ENCODE results near the gene SLC35F3. TPM values are rescaled to one million over a fixed set of nuclear protein-coding genes. Genes with fewer than 3 reads are reported as not detected.
A peak's percentile ranks its signal among the peaks of the same experiment; 100 is the strongest.

Gene SLC35F3
- total RNA-seq, 1 donor from 2014 or later: 2.6 TPM

GRCh38 chr1:234162661-234163060, 258.2 kb downstream of the SLC35F3 start:
- Mint-ChIP-seq H3K36me3 (ENCODE audit: low read depth) (no peaks in the 10 kb centered on the region), H3K27ac (ENCODE audit: unreplicated experiment) (no peak overlapping the region), H3K27me3 (ENCODE audit: low read depth) (peaks cover 20% of the 10 kb centered on the region), H3K4me3 (no peak overlapping the region), H3K4me1 (no peaks in the 10 kb centered on the region), H3K9me3 (no peaks in the 10 kb centered on the region)
- no peak for TF ChIP-seq CTCF (conservative IDR thresholded peaks at IDR 0.05)
- DNase-seq (ENCODE audit: low read depth, low spot score): no peak

DNA sequence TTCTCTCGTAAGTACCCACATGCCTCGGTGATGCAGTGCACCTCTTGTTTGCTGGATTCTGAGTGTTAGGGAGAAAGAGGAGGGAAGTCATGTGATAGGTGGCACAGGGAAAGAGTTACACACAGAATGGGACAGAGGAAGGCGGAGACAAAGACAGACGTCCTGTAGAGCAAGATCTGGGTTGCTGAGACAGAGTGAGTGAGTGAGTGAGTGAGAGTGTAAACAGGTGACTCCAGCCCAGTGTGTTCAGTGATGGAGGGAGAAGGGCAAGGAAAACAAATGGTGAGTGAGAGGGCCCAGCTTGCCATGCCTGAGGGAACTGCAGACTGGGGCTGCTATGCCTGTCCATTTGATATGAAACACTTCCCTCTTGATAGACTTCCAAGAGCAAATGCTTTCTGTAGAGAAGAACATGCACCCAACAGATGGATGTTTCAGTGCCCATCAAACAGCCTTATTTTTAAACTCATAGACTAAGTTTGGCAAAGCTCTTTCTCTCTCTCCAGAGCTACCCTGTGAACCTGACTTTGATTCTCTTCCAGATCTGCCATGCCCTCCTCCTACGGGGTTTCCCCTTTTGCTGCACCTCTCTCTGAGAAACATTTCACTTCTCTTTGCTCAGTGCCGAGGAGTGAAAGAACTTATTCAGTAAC, 258.9 kb downstream of the SLC35F3 start:
- DNase-seq (ENCODE audit: low read depth, low spot score): no peak
- H3K36me3 Mint-ChIP-seq (ENCODE audit: low read depth): no peaks in the 10 kb centered on the region
- no peak for TF ChIP-seq CTCF (conservative IDR thresholded peaks at IDR 0.05)
- no peak overlapping the region for H3K4me3 Mint-ChIP-seq
- H3K9me3 Mint-ChIP-seq: no peaks in the 10 kb centered on the region
- no peak overlapping the region for H3K27ac Mint-ChIP-seq (ENCODE audit: unreplicated experiment)
- no peaks in the 10 kb centered on the region for H3K4me1 Mint-ChIP-seq
- peaks cover 20% of the 10 kb centered on the region for H3K27me3 Mint-ChIP-seq (ENCODE audit: low read depth)

DNA sequence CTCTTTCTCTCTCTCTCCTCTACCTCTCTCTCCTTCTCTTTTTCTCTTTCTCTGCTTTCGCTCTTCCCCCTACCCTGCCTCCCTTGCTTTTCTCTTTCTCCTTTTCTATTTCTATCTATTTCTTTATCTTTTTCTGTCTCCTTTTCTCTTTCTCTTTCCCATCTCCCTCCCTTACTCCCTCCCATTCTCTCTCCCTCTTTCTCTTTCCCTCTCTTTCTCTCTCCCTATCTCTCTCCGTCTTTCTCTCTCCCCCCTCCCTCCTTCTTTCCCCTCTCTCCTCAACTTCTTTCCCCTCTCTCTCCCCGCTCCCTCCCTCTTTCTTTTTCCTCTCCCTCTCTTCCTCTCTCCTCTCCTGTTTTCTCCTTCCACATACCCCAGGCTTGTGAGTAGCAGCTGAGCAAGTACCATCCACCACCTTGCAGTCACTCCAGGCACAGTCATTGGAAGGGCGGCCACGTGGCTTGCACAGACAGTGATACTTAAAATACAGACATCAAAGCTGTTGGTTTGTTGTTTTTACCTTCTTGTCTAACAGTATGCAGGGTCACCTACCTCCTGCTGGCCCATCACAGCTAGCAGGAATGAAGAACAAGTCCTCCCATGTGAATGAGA, 259.7 kb downstream of the SLC35F3 start:
- no peak for DNase-seq (ENCODE audit: low read depth, low spot score)
- no peak overlapping the region for H3K4me3 Mint-ChIP-seq
- H3K36me3 Mint-ChIP-seq (ENCODE audit: low read depth): no peaks in the 10 kb centered on the region
- no peak for TF ChIP-seq CTCF (conservative IDR thresholded peaks at IDR 0.05)
- H3K27me3 Mint-ChIP-seq (ENCODE audit: low read depth): peaks cover 20% of the 10 kb centered on the region
- no peaks in the 10 kb centered on the region for H3K9me3 Mint-ChIP-seq
- peak overlapping the region; percentile 91 for H3K27ac Mint-ChIP-seq (ENCODE audit: unreplicated experiment)
- H3K4me1 Mint-ChIP-seq: no peaks in the 10 kb centered on the region

DNA sequence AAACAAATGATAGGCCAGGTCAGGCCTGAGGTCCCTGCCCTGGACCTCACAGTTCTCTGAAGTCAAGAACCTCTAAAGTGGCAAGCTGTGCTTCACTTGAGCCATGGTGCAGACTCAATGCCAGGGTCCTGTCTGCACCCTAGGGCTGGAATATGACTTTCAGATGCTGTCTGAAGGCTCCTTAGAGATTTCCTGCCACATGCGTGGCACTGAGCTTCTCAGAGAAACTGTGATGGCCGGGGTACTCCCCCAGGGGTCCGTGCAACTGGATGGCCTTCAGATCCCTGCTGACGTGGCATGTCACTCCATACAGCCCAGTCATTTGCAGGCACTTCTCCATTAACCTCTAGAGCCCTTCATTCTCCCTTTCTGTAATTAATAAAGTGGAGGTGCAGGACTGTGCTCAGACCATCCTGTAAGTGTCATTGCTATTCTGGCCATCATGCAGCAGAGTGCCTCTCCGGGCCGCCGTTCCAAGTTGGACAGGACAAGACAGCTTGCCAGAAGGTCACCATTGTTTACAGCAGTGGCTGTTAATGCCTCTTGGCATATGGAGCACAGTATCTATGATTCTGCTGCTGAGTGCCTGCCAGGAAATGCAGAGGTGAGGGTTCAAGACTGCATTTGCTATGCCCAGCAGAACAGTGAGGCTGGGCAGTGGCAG, 263.7 kb downstream of the SLC35F3 start:
- peaks cover 3% of the 10 kb centered on the region for H3K4me1 Mint-ChIP-seq
- no peak for DNase-seq (ENCODE audit: low read depth, low spot score)
- no peaks in the 10 kb centered on the region for H3K9me3 Mint-ChIP-seq
- H3K27ac Mint-ChIP-seq (ENCODE audit: unreplicated experiment): no peak overlapping the region
- no peak for TF ChIP-seq CTCF (conservative IDR thresholded peaks at IDR 0.05)
- no peaks in the 10 kb centered on the region for H3K36me3 Mint-ChIP-seq (ENCODE audit: low read depth)
- H3K4me3 Mint-ChIP-seq: no peak overlapping the region
- H3K27me3 Mint-ChIP-seq (ENCODE audit: low read depth): peaks cover 16% of the 10 kb centered on the region

DNA sequence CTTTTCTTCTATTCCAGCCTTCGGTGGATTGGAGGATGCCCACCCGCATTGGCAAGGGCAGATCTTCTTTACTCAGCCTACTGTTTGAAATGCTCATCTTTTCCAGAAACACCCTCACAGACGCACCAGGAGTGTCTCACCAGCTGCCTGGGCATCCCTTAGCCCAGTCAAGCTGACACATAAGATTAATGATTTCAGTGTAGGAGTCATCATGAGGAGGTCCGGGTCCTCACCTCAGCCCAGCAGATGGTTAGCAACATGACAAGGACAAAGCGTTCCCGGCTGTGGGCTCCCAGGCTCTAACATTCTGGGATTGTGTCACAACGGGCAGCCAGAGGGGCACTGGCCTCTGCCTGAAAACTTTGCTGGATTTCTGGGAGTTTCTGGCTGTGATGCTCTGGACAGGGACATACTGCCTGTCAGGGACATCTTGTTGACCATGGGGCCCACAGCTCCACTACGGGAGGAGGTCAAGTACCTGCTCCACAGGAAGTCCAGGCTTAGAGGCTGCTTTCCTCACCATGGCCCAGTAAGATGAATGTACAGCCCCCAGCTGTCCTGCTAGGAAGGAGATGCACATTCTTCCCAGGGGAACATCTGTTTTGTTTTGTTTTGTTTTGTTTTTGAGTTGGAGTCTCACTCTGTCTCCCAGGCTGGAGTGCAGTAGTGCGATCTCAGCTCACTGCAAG, 264.8 kb downstream of the SLC35F3 start:
- Mint-ChIP-seq H3K36me3 (ENCODE audit: low read depth) (no peaks in the 10 kb centered on the region), H3K27me3 (ENCODE audit: low read depth) (peaks cover 6% of the 10 kb centered on the region), H3K4me1 (peaks cover 3% of the 10 kb centered on the region), H3K27ac (ENCODE audit: unreplicated experiment) (peak overlapping the region; percentile 12), H3K9me3 (no peaks in the 10 kb centered on the region), H3K4me3 (no peak overlapping the region)
- no peak for TF ChIP-seq CTCF (conservative IDR thresholded peaks at IDR 0.05)
- DNase-seq (ENCODE audit: low read depth, low spot score): no peak

Data from neural crest cell (in vitro differentiated cells).